GM21515 (cell line): Measurements from ENCODE around the gene AMER2.
"Not testable (repeated sequence)": the region's sequence is repeated elsewhere in the genome, so short reads cannot be mapped to it uniquely, and the experiment has no call there.

Experiments used
- ATAC-seq: cut with Tn5 transposase; IDR thresholded peaks from one replicate; pipeline ENCODE4 v1.9.1; 2021; ENCODE audit not compliant: unreplicated experiment

AMER2 gene

GRCh38 chr13:25186187-25186586 is 14.1 kb upstream of the AMER2 start:
- ATAC-seq = no peak

DNA sequence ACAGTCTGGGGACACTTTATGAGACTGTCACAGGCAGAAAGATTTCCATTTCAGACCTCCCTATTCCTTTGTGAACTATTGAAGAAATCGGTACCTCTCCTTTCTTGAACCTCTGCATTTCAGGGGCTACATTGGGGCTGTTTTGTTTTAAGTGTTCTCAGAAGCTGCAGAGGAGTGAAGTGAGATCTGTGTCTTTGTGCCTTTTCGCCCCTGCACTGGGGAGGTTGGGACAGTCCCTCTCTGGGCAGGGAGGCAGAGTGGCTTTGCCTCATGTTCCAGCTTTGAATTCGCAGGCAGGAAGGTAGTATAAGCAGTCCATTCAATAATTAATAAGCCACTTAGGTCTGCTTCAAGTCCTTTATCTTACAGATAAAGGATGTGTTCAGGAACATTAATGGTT is 9.5 kb upstream of the AMER2 start:
- peak; percentile 32 for ATAC-seq

DNA sequence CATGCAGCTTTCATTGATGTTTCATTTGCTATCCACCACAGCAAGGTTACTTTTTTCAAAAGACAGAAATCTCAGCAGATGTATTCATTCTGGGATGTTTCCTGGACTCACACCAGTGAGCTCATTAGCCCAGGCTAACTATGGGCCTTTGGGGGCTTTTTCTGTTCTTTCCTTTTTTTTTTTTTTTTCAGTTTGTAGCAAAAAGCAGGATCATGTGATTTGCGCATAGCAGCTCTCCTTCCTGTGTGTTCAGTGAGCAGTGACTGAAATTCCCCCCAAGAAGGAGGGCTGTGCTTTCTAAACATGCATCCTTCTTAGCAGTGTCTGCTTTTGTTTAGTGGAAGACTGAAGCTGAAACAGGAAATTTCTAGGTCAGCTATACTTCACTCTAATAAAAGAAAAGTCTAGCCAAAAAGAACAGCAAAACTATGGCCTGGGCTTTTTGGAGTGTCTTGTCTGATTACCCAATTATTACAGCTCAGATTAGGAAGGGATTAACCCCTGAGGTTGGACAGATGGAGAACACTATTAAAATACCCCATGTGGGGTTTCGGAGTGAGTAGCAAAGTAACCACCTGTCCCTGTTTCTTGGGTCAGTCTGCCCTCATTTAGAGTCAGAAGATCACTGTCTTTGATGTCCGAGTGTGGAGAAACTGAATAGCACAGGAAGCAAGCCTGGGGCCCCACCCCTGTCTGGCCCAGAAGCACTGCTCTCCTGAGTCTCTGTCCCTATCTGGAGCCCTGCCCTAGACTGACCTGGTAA is 8.9 kb upstream of the AMER2 start:
- peak; percentile 64 for ATAC-seq

DNA sequence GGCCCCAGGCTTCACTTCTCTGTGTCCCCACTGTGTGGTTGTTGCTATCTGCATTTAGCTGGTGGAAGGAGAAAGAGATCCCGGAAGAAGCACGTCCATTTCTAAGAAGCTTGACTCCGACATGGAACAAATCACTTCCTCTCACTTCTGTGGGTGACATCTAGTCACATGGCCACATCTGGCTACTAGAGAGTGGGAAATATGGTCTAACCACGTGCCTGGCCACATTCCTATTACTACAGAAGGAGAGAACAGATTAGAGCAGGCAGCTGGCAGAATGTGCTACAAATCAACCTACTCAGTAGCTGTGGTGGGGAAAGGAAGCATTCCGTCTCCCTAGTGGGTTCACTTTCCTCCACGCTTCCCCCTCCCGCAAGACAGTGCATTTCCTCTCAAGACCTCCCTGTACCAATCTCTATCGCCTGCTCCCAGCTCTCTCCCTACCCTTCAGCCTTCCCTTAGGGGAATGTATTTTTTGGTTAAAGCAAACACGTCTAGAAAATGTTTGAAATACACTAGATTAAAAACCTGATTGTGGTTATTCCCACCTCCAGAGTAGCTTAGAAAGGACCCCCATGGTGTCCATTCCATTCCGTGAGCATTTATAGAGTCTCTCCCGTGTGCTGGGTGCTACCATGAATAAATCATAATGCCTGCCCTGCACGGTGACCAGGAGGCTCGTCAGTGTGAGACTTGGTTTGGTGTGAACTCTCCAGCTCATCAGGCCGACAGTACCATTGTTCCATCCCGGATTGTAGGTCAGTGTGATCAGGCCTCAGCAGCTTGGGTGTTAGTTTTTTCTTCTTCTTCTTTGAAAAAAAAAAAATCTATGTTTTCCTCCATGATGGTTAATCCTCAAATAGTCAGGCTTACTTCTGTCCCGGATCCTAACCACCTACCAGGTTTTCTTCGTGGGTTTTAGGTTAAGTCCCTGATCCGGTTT is 8.0 kb upstream of the AMER2 start:
- ATAC-seq = peak; percentile 15

GRCh38 chr13:25179011-25179410 is 6.9 kb upstream of the AMER2 start:
- no peak for ATAC-seq

DNA sequence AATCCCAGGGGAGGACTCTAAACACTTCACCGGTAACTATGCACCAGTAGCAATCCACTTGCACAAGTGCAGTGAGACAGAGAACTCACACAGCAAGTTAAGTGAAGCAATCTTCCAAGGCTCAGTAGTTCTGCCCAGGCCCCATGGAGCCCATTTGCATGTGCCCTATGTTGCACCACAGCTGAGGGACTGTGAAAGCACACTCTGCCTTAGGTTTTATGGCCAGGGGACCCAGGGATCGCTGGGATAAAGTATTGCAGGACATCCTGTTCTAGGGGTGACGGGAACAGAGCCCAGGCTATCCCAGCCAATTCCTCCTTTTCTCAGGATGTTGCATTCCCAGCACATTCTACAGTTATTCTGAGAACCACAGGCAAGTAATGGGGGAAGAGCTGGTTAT is 6.0 kb upstream of the AMER2 start:
- no peak for ATAC-seq

DNA sequence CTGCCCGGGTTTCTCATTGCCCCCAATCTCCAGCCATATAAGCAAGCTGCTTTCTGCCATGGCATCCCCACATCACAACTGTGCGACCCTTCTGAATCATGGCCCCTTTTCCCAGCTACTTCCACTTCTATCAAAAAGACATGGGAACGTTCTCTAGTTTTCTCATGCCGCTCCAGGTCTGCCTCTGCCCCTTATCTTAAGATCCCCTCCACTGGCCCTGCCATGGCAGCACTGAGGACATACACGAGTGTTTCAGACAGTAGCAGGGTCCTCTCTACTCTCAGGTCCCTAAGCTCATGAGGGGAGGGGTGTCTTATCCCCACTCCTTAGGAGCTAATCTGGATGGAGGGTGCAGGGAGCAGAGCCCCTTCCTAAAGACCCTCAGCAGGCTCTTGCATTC is 5.5 kb upstream of the AMER2 start:
- no peak for ATAC-seq

DNA sequence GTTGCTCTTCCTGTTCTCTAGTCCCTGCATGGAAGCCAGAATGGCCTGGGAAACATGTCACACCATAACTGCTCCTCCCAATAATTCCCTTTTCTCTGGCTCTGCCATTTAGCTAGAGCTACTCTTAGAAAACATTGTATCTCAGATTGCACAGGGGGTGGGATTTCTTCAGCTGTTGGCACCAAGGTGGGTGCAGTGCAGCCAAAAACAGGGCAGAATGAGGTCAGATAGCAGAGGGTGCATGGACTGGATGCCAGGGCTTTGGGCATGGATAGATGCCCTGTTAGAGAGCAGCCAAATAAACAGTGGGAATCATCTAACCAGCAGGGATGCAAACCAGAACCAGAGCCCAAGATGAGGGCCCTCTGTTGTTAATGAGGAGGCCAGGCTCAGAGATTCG is 4.9 kb upstream of the AMER2 start:
- ATAC-seq = no peak

- no peak for ATAC-seq
Observed at GRCh38 chr13:25175431-25175830, 3.3 kb upstream of the AMER2 start.

DNA sequence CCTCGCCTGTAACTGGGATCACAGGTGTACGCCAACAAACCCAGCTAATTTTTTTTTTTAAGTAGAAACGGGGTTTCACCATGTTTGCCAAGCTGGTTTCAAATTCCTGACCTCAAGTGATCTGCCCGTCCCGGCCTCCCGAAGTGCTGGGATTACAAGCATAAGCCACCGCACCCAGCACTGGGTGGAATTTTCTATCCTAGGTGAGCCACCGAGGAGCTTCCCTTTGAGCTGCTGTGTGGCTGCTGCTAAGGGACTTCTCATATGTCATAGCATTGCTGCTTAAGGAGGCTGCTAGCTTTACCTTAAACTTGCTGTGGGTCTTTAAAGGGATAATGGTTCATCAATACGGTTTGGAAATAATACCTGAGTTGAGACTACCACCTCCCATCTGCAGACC is 2.9 kb upstream of the AMER2 start:
- ATAC-seq = no peak

- no peak for ATAC-seq
Observed at GRCh38 chr13:25174304-25174703, 2.2 kb upstream of the AMER2 start.

DNA sequence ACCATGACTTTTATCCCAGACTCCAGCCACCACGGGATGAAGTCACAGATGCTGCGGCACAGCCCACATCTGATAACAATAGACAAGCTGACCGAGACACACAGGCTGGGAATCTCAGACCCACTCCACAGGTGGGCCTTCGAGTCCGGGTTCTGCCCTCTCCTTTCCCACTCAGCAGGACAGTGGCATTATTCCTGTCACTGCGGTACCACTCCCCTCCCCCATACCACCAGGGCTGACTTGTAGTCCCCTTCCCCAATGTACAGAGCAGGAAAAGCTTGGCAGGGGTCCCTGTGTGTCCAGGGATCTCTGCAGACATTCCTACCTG is 179 bp upstream of the AMER2 start:
- ATAC-seq = no peak

GRCh38 chr13:25171170-25171516 is 945 bp downstream of the AMER2 start:
- ATAC-seq = no peak

- ATAC-seq = no peak
Observed at GRCh38 chr13:25170554-25171111, 1.5 kb downstream of the AMER2 start.

DNA sequence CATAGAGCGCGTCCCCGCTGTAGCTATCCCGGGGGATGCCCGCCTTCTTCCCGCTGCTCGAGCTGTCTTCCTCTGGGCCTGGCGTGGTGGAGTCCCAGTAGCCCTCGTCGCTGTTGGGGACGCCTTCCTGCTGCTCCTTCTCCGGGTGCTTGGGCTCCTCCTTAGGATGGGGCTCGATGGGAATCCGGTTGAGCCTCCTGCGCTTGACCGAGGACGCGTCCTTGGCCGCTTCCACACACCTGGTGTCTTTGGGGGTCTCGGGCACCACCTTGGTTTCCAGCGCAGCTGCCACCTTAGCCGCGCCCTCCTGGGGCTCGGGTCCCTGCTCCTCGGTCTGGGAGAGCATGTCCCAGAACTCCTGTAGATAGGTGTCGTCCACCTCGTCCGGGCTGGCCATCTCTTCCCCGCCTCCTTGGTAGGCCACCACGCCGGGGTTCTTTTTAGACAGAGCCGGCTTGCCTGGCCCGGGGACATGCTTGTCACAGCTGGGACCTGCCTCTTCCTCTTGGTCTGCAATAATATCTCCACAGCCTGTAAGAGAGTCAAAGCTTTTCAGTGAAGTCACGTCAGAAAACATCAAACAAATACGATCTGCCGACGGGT is 2.0 kb downstream of the AMER2 start:
- ATAC-seq = no peak

DNA sequence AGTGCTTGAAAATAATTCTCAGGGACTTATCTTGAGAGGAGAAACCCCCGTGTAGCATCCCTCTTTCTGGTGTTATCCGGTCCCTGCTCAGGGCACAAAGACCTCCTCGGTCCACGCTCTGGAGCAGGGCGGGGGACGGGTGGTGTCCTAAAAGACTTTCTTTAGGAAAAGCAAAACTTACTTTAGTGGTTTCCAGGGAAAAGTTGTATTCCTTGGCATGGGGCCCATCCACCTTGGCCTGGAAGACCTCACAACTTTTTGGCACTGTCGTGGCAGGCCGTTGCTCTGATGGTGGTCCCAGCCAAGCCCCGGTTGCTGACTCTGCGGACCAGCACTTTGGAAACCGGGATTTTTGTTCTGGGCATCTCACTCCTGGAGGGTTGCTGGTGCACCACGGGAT is 2.7 kb downstream of the AMER2 start:
- ATAC-seq = no peak

- ATAC-seq = no peak
Observed at GRCh38 chr13:25168790-25169189, 3.3 kb downstream of the AMER2 start.

GRCh38 chr13:25167382-25168174 is 4.5 kb downstream of the AMER2 start:
- ATAC-seq = no peak

- no peak for ATAC-seq
Observed at GRCh38 chr13:25166306-25166705, 5.8 kb downstream of the AMER2 start.

GRCh38 chr13:25165663-25166062 is 6.4 kb downstream of the AMER2 start:
- ATAC-seq = no peak

DNA sequence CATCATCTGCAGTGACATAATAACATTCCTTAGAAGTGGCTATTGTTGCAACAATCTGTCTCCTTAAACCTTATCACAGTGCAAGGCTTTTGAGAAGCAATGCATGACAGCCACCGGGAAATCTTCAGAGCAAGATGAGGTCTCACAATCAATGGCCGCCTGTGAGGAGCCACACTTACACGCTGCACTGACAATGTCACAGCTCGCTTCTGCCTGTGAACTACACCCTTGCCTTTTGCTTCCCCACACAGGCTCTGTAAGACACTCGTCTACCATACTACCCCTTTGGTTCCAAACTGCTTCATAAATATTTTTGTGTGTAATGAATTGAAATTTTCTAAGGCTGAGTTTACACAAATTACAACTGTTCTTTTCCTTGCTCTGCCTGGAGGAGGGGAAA is 6.9 kb downstream of the AMER2 start:
- not testable (repeated sequence) for ATAC-seq
